CD4-positive, alpha-beta T cell (primary cell): ENCODE measurements around the gene KIAA0753. TPM values are rescaled to one million over a fixed set of nuclear protein-coding genes. Genes with fewer than 3 reads are reported as not detected.
A peak's percentile ranks its signal among the peaks of the same experiment; 100 is the strongest.

Experiments
- ATAC-seq: fragments of 200-7000 bp; cut with Tn5 transposase; one replicate; pipeline ENCODE4 v1.10.0; 2022; ENCODE audit warnings: mild to moderate bottlenecking; ENCODE audit not compliant: poor library complexity
- CTCF ChIA-PET: fragments of 350-600 bp; sonication (Branson Sonifier 250); formaldehyde crosslinking; loops from one replicate; lab custom pipeline; 2021; ENCODE audit warnings: antibody characterized with exemption, inconsistent platforms; lab: Charles Lee
- POLR2A ChIA-PET: fragments of 350-600 bp; sonication (Branson Sonifier 250); formaldehyde crosslinking; loops from one replicate; lab custom pipeline; 2021; ENCODE audit warnings: antibody characterized with exemption, inconsistent platforms; lab: Charles Lee
- DNase-seq, 14 experiments: peaks; one replicate each; pipeline ENCODE4 v3.0.0-alpha.2; 2013 to 2020; ENCODE audit warnings: mixed read lengths in 2 of 14
- H3K27ac ChIP-seq, 2 donors: one replicate each; pipeline versions ENCODE4 v1.5.1 to v1.7.0; 2013; ENCODE audit warnings: low read length in 2 of 2, low read depth in 1 of 2, mild to moderate bottlenecking in 1 of 2
- H3K27me3 ChIP-seq, 2 experiments: 1 replicate in 1 of 2; 2 replicates in 1 of 2; pipeline versions ENCODE4 v1.6.1 to v1.7.0; 2013; ENCODE audit warnings: low read length in 2 of 2, control low read depth in 1 of 2, mild to moderate bottlenecking in 1 of 2, moderate library complexity in 1 of 2; ENCODE audit not compliant: insufficient read depth in 2 of 2, control insufficient read depth in 1 of 2
- H3K36me3 ChIP-seq: one replicate; pipeline ENCODE4 v1.6.1; 2013; ENCODE audit warnings: low read length, control low read depth; ENCODE audit not compliant: insufficient read depth
- H3K4me1 ChIP-seq: one replicate; pipeline ENCODE4 v1.6.1; 2013; ENCODE audit warnings: low read length, control low read depth; ENCODE audit not compliant: insufficient read depth
- H3K4me3 ChIP-seq: one replicate; pipeline ENCODE4 v1.5.1; 2013; ENCODE audit warnings: mild to moderate bottlenecking, low read length, moderate library complexity
- H3K9me3 ChIP-seq, 2 experiments: 1 replicate in 1 of 2; 2 replicates in 1 of 2; pipeline versions ENCODE4 v1.6.1 to v1.7.0; 2013; ENCODE audit warnings: low read length in 2 of 2, mild to moderate bottlenecking in 2 of 2, control low read depth in 1 of 2, moderate library complexity in 1 of 2; ENCODE audit not compliant: control insufficient read depth in 1 of 2, insufficient read depth in 1 of 2
- H3K27ac Mint-ChIP-seq: one replicate; pipeline ENCODE4 v1.8.0; 2020; ENCODE audit warnings: mixed read lengths
- H3K27me3 Mint-ChIP-seq: one replicate; pipeline ENCODE4 v1.8.0; 2021; ENCODE audit warnings: mixed read lengths
- H3K36me3 Mint-ChIP-seq: one replicate; pipeline ENCODE4 v1.8.0; 2021; ENCODE audit warnings: low read depth, mixed read lengths
- H3K4me1 Mint-ChIP-seq: one replicate; pipeline ENCODE4 v1.8.0; 2021; ENCODE audit warnings: low read depth, mixed read lengths
- H3K4me3 Mint-ChIP-seq: one replicate; pipeline ENCODE4 v1.8.0; 2020; ENCODE audit warnings: mild to moderate bottlenecking, mixed read lengths
- H3K9me3 Mint-ChIP-seq: one replicate; pipeline ENCODE4 v1.8.0; 2020; ENCODE audit warnings: mixed read lengths
- CTCF ChIP-seq: fragments of 200-600 bp; IDR thresholded peaks from one replicate; pipeline ENCODE4 v1.8.0; 2022; ENCODE audit warnings: antibody characterized with exemption, mild to moderate bottlenecking
- intact Hi-C, 2 experiments: fragments of 100-400 bp; cut with DNase I in 1 of 2; cut with micrococcal nuclease in 1 of 2; formaldehyde crosslinking; loops; one replicate each; pipeline versions ENCODE4 v1.15.1 to v1.9.0; 2023 to 2025; cut with DNase I, micrococcal nuclease
- total RNA-seq, 174 experiments: library from RNA in 2 of 174; stranded (reverse) in 2 of 174; gene quantifications; one replicate each; pipeline ENCODE4 v1.2.3 and lab custom pipeline; 2021 to 2026

Gene KIAA0753
- total RNA-seq, 2 experiments from 2014 or later = 8.9 to 11.7 TPM

- Mint-ChIP-seq H3K4me1 (peaks cover 15% of the 10 kb centered on the region), H3K9me3 (no peaks in the 10 kb centered on the region), H3K36me3 (peaks cover 35% of the 10 kb centered on the region), H3K27me3 (no peaks in the 10 kb centered on the region), H3K27ac (no peak overlapping the region), H3K4me3 (no peak overlapping the region)
- DNase-seq (no peak), ATAC-seq (no peak)
- Histone ChIP-seq H3K27me3 (no peaks in the 10 kb centered on the region), H3K4me3 (no peak overlapping the region), H3K36me3 (peaks cover 10% of the 10 kb centered on the region), H3K9me3 (no peaks in the 10 kb centered on the region), H3K27ac (no peak overlapping the region), H3K4me1 (peaks cover 16% of the 10 kb centered on the region)
- ChIA-PET POLR2A (no interaction called here), CTCF (no interaction called here)
- intact Hi-C loops = no loop called here
- TF ChIP-seq CTCF = no peak
These were observed 62.7 kb downstream of the KIAA0753 start for GRCh38 chr17:6577686-6578263.

- no peaks in the 10 kb centered on the region for H3K27me3 Mint-ChIP-seq
- TF ChIP-seq CTCF = no peak
- intact Hi-C loops = no loop called here
- H3K27ac Mint-ChIP-seq = no peak overlapping the region
- ChIA-PET POLR2A (no interaction called here), CTCF (no interaction called here)
- H3K9me3 Mint-ChIP-seq = no peaks in the 10 kb centered on the region
- no peak overlapping the region for H3K4me3 Mint-ChIP-seq
- H3K36me3 Mint-ChIP-seq = peaks cover 24% of the 10 kb centered on the region
- no peak for DNase-seq
- Histone ChIP-seq H3K4me1 (peaks cover 16% of the 10 kb centered on the region), H3K27ac (no peak overlapping the region), H3K27me3 (no peaks in the 10 kb centered on the region), H3K9me3 (no peaks in the 10 kb centered on the region), H3K4me3 (no peak overlapping the region), H3K36me3 (peaks cover 10% of the 10 kb centered on the region)
- ATAC-seq = no peak
- peaks cover 15% of the 10 kb centered on the region for H3K4me1 Mint-ChIP-seq
These were observed 64.3 kb downstream of the KIAA0753 start for GRCh38 chr17:6576038-6576785.

- H3K36me3 Mint-ChIP-seq = peaks cover 24% of the 10 kb centered on the region
- no peak overlapping the region for H3K4me3 Mint-ChIP-seq
- intact Hi-C loops = no loop called here
- H3K4me3 ChIP-seq = no peak overlapping the region
- CTCF ChIA-PET = no interaction called here
- H3K27ac Mint-ChIP-seq = peak overlapping the region; percentile 4
- ATAC-seq (no peak), DNase-seq (no peak)
- POLR2A ChIA-PET = no interaction called here
- peaks cover 10% of the 10 kb centered on the region for H3K36me3 ChIP-seq
- no peaks in the 10 kb centered on the region for H3K27me3 ChIP-seq
- H3K4me1 Mint-ChIP-seq = peaks cover 15% of the 10 kb centered on the region
- no peak for TF ChIP-seq CTCF
- H3K4me1 ChIP-seq = peaks cover 16% of the 10 kb centered on the region
- H3K9me3 ChIP-seq = no peaks in the 10 kb centered on the region
- H3K9me3 Mint-ChIP-seq = no peaks in the 10 kb centered on the region
- H3K27ac ChIP-seq = no peak overlapping the region
- no peaks in the 10 kb centered on the region for H3K27me3 Mint-ChIP-seq
These were observed 64.9 kb downstream of the KIAA0753 start for GRCh38 chr17:6575596-6575988.
